Type B pancreatic cell (in vitro differentiated cells): ENCODE measurements around the gene GLIS1. TPM values are rescaled to one million over a fixed set of nuclear protein-coding genes. Genes with fewer than 3 reads are reported as not detected.
"Not testable (repeated sequence)": the region's sequence is repeated elsewhere in the genome, so short reads cannot be mapped to it uniquely, and the experiment has no call there.

ENCODE experiments used
- DNase-seq: peaks from one replicate; pipeline ENCODE4 v3.0.0; 2021; ENCODE audit warnings: mixed read lengths; ENCODE audit not compliant: unreplicated experiment; ENCODE audit errors: extremely low spot score
- H3K27ac Mint-ChIP-seq: 2 replicates; pipeline ENCODE4 v1.8.0; 2021; ENCODE audit warnings: mild to moderate bottlenecking, mixed read lengths
- H3K27me3 Mint-ChIP-seq: 2 replicates; pipeline ENCODE4 v1.8.0; 2021; ENCODE audit warnings: mixed read lengths
- H3K36me3 Mint-ChIP-seq: 2 replicates; pipeline ENCODE4 v1.8.0; 2021; ENCODE audit warnings: mixed read lengths
- H3K4me1 Mint-ChIP-seq: one replicate; pipeline ENCODE4 v1.8.0; 2021; ENCODE audit warnings: mixed read lengths; ENCODE audit not compliant: unreplicated experiment
- H3K4me3 Mint-ChIP-seq: 2 replicates; pipeline ENCODE4 v1.8.0; 2021; ENCODE audit warnings: mild to moderate bottlenecking, mixed read lengths
- H3K9me3 Mint-ChIP-seq: 2 replicates; pipeline ENCODE4 v1.8.0; 2021; ENCODE audit warnings: mixed read lengths
- total RNA-seq: library from RNA; stranded (reverse); gene quantifications from 2 replicates; pipeline ENCODE4 v1.2.1, GENCODE V29; 2021; ENCODE audit warnings: low replicate concordance
- TF ChIP-seq, protein P1 (sequence below): fragments of 200-600 bp; sonication (generic); conservative IDR thresholded peaks from 2 replicates; pipeline ENCODE4 v1.5.0; 2021; ENCODE audit warnings: antibody characterized with exemption, mild to moderate bottlenecking

GLIS1 gene
- total RNA-seq, 1 donor from 2014 or later, result 2.1 TPM

DNA sequence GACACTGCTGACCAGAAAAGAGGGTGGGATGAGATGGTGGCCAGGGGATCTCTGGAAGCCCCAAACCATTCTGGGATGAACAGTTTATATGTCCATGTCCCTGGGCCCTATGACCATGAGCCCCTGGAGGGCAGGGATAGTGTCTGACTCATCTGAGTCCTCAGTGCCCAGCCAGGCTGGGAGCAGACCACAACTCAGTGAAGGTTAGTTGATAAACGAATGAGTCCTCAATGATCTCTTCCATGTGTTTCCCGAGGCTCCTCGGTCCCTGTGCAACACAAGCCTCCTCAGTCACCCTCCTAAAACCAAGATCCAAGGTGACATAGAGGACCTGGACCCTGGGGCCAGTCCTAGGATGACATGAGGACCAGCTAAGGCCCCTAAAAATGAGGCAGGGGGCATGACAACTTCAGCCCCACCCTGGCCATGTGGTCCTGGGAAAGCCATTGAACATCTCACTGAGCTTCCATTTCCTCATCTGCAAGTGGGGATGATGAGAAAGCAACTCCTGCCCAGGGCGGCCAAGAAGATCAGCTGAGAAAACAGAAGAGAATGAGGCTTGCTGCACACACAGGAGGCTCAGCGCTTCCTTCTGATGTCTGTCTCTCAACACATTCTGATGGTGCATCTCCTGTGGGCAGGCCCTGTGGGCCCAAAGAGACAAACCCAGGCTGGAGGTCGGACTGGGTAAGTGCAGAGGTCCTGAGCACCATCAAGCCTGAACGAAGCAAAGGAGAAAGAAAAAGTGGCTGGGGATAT lies 86.3 kb downstream of the GLIS1 start:
- Mint-ChIP-seq H3K4me3 (no peak overlapping the region), H3K27me3 (peaks cover 40% of the 10 kb centered on the region), H3K9me3 (no peaks in the 10 kb centered on the region), H3K36me3 (no peaks in the 10 kb centered on the region), H3K27ac (no peak overlapping the region), H3K4me1 (peaks cover 19% of the 10 kb centered on the region)
- DNase-seq, result no peak
- TF ChIP-seq, protein P1, sequence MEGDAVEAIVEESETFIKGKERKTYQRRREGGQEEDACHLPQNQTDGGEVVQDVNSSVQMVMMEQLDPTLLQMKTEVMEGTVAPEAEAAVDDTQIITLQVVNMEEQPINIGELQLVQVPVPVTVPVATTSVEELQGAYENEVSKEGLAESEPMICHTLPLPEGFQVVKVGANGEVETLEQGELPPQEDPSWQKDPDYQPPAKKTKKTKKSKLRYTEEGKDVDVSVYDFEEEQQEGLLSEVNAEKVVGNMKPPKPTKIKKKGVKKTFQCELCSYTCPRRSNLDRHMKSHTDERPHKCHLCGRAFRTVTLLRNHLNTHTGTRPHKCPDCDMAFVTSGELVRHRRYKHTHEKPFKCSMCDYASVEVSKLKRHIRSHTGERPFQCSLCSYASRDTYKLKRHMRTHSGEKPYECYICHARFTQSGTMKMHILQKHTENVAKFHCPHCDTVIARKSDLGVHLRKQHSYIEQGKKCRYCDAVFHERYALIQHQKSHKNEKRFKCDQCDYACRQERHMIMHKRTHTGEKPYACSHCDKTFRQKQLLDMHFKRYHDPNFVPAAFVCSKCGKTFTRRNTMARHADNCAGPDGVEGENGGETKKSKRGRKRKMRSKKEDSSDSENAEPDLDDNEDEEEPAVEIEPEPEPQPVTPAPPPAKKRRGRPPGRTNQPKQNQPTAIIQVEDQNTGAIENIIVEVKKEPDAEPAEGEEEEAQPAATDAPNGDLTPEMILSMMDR, result no peak

DNA sequence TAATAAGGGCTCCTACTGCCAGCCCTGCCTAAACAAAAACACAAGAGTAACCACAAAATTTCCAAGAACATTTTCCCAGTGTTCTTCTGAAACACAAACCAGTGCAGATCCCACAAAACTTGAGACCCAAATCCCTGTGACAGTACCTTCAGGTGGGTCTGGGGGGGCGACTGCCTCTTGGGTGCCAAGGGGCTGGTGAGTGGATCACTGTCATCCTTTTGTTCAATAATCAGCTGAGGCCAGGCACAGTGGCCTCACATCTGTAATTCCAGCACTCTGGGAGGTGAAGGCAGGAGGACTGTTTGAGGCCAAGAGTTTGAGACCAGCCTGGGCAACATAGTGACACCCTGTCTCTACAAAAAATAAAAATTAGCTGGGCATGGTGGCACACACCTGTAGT lies 87.6 kb downstream of the GLIS1 start:
- Mint-ChIP-seq H3K36me3 (no peaks in the 10 kb centered on the region), H3K4me3 (no peak overlapping the region), H3K4me1 (peaks cover 15% of the 10 kb centered on the region), H3K27me3 (peaks cover 44% of the 10 kb centered on the region), H3K27ac (no peak overlapping the region), H3K9me3 (no peaks in the 10 kb centered on the region)
- no peak for DNase-seq
- TF ChIP-seq, protein P1, result no peak

DNA sequence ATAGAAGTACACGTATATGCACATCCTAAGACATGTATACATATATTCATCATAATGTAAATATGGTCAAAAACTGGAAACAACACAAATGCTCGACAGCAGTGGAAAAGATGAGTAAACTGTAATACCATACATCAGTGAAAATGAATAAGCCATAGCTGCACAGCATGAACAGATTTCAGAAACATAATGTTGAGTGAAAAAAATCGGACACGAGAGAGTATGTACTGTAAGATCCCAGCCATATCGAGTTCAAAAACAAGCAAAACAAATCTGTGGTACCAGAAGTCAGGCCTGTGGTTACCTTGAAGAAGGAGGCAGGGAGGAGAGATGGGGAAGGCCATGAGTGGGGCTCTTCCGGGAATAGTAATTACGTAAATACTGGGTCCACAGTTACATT lies 90.4 kb downstream of the GLIS1 start:
- Mint-ChIP-seq H3K9me3 (no peaks in the 10 kb centered on the region), H3K4me1 (peaks cover 10% of the 10 kb centered on the region), H3K36me3 (no peaks in the 10 kb centered on the region), H3K27ac (no peak overlapping the region), H3K4me3 (no peak overlapping the region), H3K27me3 (peaks cover 27% of the 10 kb centered on the region)
- DNase-seq, result no peak
- TF ChIP-seq, protein P1, result no peak

DNA sequence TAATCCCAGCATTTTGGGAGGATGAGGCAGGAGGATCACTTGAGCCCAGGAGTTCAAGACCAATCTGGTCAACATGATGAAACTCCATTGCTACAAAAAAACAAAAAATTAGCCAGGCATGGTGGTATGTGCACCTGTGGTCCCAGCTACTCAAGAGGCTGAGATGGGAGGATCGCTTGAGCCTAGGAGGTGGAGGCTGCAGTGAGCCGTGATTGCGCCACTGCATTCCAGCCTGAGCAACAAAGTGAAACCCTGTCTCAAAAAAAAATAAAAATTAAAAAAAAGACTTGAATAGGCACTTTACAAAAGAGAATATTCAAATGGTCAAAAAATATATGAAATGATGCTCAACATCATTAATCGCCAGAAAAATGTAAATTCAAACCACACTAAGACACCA lies 91.0 kb downstream of the GLIS1 start:
- H3K4me1 Mint-ChIP-seq, result peaks cover 11% of the 10 kb centered on the region
- peaks cover 21% of the 10 kb centered on the region for H3K27me3 Mint-ChIP-seq
- H3K4me3 Mint-ChIP-seq, H3K36me3 Mint-ChIP-seq, H3K9me3 Mint-ChIP-seq, H3K27ac Mint-ChIP-seq, DNase-seq: not testable (repeated sequence)

DNA sequence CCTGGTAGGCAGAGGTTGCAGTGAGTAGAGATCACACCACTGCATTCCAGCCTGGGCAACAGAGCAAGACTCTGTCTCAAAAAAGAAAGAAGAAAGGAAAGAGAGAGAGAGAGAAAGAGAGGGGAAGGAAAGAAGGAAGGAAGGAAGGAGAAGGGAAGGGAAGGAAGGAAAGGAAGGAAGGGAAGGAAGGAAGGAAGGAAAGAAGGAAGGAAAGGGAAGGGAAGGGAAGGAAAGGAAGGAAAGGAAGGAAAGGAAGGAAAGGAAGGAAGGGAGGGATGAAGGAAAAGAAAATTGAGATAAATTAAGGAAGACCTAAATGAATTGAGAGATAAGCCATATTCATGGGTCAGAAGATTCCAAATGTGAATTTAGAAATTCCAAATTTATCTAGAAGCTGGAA lies 92.2 kb downstream of the GLIS1 start:
- H3K27me3 Mint-ChIP-seq, result peaks cover 19% of the 10 kb centered on the region
- peaks cover 17% of the 10 kb centered on the region for H3K4me1 Mint-ChIP-seq
- no peak overlapping the region for H3K4me3 Mint-ChIP-seq
- TF ChIP-seq, protein P1, result no peak
- DNase-seq, result no peak
- no peaks in the 10 kb centered on the region for H3K9me3 Mint-ChIP-seq
- H3K36me3 Mint-ChIP-seq, result no peaks in the 10 kb centered on the region
- H3K27ac Mint-ChIP-seq, result no peak overlapping the region

DNA sequence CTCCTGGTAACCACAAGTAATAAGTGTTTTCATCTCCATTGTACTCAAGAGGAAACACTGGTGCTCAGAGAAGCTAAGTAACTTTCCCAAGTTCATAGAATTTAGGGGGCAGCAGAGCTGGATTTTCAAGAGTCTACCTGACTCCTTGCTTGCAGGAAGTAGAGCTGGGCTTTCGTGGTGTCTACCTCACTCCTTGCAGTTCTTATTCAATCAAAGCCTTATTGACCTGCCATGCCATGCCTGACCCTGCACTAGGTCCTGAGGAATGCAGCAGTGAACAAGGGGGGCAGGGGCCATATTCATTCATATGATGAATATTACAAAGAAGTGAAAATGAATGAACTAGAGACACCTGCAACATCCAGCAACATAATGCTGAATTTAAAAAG lies 93.3 kb downstream of the GLIS1 start:
- Mint-ChIP-seq H3K4me3 (no peak overlapping the region), H3K36me3 (no peaks in the 10 kb centered on the region), H3K27ac (no peak overlapping the region), H3K27me3 (peaks cover 19% of the 10 kb centered on the region), H3K9me3 (no peaks in the 10 kb centered on the region), H3K4me1 (peaks cover 22% of the 10 kb centered on the region)
- DNase-seq, result peak; percentile 6
- TF ChIP-seq, protein P1, result no peak
